Endothelial cell of umbilical vein (primary cell): ENCODE results near the gene AP4B1. TPM values are rescaled to one million over a fixed set of nuclear protein-coding genes. Genes with fewer than 3 reads are reported as not detected.

Experiments
- BruUV-seq: library from RNA; stranded (reverse); fragments of 400-500 nt; replicated peaks from 2 replicates; lab custom pipeline; 2021; lab: Mats Ljungman, UMichigan
- CTCF ChIA-PET: fragments of 300-600, 350-600 bp; sonication (Branson Sonifier 250); formaldehyde crosslinking; loops from one replicate; lab custom pipeline; 2021; ENCODE audit warnings: antibody characterized with exemption, inconsistent platforms; lab: Charles Lee
- POLR2A ChIA-PET: fragments of 300-600, 350-600 bp; sonication (Branson Sonifier 250); formaldehyde crosslinking; loops from one replicate; lab custom pipeline; 2021; ENCODE audit warnings: antibody characterized with exemption, inconsistent platforms; lab: Charles Lee
- DNase-seq: peaks from one replicate; pipeline ENCODE4 v3.0.0-alpha.2; 2011; ENCODE audit warnings: low read depth, low spot score
- FAIRE-seq: peaks from 2 replicates; lab custom pipeline; 2011; peaks lifted over from hg19 to GRCh38; lab: Jason Lieb, UNC
- H2AFZ ChIP-seq: 2 replicates; pipeline ENCODE4 v1.6.0; 2012; ENCODE audit warnings: low read depth, low read length, control low read depth, inconsistent platforms
- H3K27ac ChIP-seq: 2 replicates; pipeline ENCODE4 v1.5.1; 2011; ENCODE audit warnings: low read depth, mild to moderate bottlenecking, control low read depth, low read length, moderate library complexity; ENCODE audit not compliant: insufficient read depth
- H3K27me3 ChIP-seq, 2 experiments: 2 replicates each; pipeline versions ENCODE4 v1.6.0 to v1.6.1; 2011; ENCODE audit warnings: low read length in 2 of 2, mixed read lengths in 1 of 2; ENCODE audit not compliant: control insufficient read depth in 2 of 2, insufficient read depth in 2 of 2
- H3K36me3 ChIP-seq, 2 experiments: 2 replicates in 1 of 2; 3 replicates in 1 of 2; pipeline ENCODE4 v1.5.1; 2011; ENCODE audit warnings: low read length in 2 of 2, mild to moderate bottlenecking in 1 of 2, moderate library complexity in 1 of 2; ENCODE audit not compliant: control insufficient read depth in 2 of 2, insufficient read depth in 2 of 2; ENCODE audit errors: extremely low read depth in 1 of 2
- H3K4me1 ChIP-seq: 3 replicates; pipeline ENCODE4 v1.5.1; 2011; ENCODE audit warnings: mild to moderate bottlenecking, low read length; ENCODE audit not compliant: control insufficient read depth, insufficient read depth; ENCODE audit errors: extremely low read depth
- H3K4me2 ChIP-seq: 2 replicates; pipeline ENCODE4 v1.6.1; 2011; ENCODE audit warnings: low read length, control low read depth, mixed read lengths; ENCODE audit not compliant: insufficient read depth
- H3K4me3 ChIP-seq, 3 experiments: fragments of 200-600 bp in 1 of 3; sonication (generic), shearing (Covaris generic) in 1 of 3; replicated peaks in 1 of 3; 2 replicates each; pipeline ENCODE4 v1.5.1; 2011 to 2016; ENCODE audit warnings: control low read depth in 3 of 3, low read length in 3 of 3, mild to moderate bottlenecking in 2 of 3, inconsistent platforms in 1 of 3, low read depth in 1 of 3, moderate library complexity in 1 of 3; ENCODE audit not compliant: insufficient read depth in 1 of 3
- H3K79me2 ChIP-seq: 2 replicates; pipeline ENCODE4 v1.6.0; 2012; ENCODE audit warnings: low read length, inconsistent platforms; ENCODE audit not compliant: control insufficient read depth, insufficient read depth
- H3K9ac ChIP-seq: replicated peaks from 2 replicates; pipeline ENCODE3; 2011; ENCODE audit warnings: low read length, control low read depth; ENCODE audit not compliant: insufficient read depth; ENCODE audit errors: extremely low read depth
- H3K9me1 ChIP-seq: replicated peaks from 3 replicates; pipeline ENCODE4 v1.6.0; 2011; ENCODE audit warnings: mild to moderate bottlenecking, low read length; ENCODE audit not compliant: control insufficient read depth, insufficient read depth; ENCODE audit errors: extremely low read depth
- H3K9me3 ChIP-seq: replicated peaks from 2 replicates; pipeline ENCODE4 v1.5.1; 2012; ENCODE audit warnings: low read length, inconsistent platforms; ENCODE audit not compliant: control insufficient read depth, insufficient read depth
- H4K20me1 ChIP-seq: replicated peaks from 2 replicates; pipeline ENCODE3; 2011; ENCODE audit warnings: mild to moderate bottlenecking, low read length; ENCODE audit not compliant: control insufficient read depth, insufficient read depth; ENCODE audit errors: extremely low read depth
- EZH2 ChIP-seq: IDR thresholded peaks from 2 replicates; pipeline ENCODE4 v1.6.1; 2012; ENCODE audit warnings: borderline replicate concordance, low read depth, mild to moderate bottlenecking, moderate library complexity, low read length, inconsistent platforms; ENCODE audit not compliant: severe bottlenecking
- FOS ChIP-seq: IDR thresholded peaks from 2 replicates; pipeline ENCODE4 v1.6.1; 2011; ENCODE audit warnings: mild to moderate bottlenecking, low read length, moderate library complexity, borderline replicate concordance; ENCODE audit not compliant: insufficient read depth
- GATA2 ChIP-seq: IDR thresholded peaks from 2 replicates; pipeline ENCODE4 v1.7.0; 2011; ENCODE audit warnings: low read depth, mild to moderate bottlenecking, moderate library complexity, mixed read lengths, low read length; ENCODE audit not compliant: insufficient read length, insufficient read depth
- JUN ChIP-seq: IDR thresholded peaks from 2 replicates; pipeline ENCODE4 v1.6.1; 2011; ENCODE audit warnings: borderline replicate concordance, low read depth; ENCODE audit not compliant: insufficient read length, insufficient read depth
- MYC ChIP-seq: IDR thresholded peaks from one replicate; pipeline ENCODE4 v1.6.1; 2011; ENCODE audit warnings: mild to moderate bottlenecking, low read depth, low read length
- POLR2A ChIP-seq: IDR thresholded peaks from 2 replicates; pipeline ENCODE4 v1.6.1; 2012; ENCODE audit warnings: low read depth, mild to moderate bottlenecking, control low read depth, low read length
- POLR2AphosphoS5 ChIP-seq: IDR thresholded peaks from 2 replicates; pipeline ENCODE4 v1.6.1; 2012; ENCODE audit warnings: low read depth, mild to moderate bottlenecking, control low read depth, low read length, moderate library complexity; ENCODE audit not compliant: insufficient read depth
- dilution Hi-C: fragments of 300-500 bp; cut with MboI; formaldehyde crosslinking; loops from one replicate; pipeline ENCODE4 v1.15.0; 2019; ENCODE audit warnings: low sequenced_read_pairs; ENCODE audit not compliant: extremely low pct_ligation_motif_present
- intact Hi-C: fragments of 100-400 bp; cut with micrococcal nuclease; formaldehyde crosslinking; loops from one replicate; pipeline ENCODE4 v1.10.0; 2022
- polyA plus RNA-seq, 4 experiments: library from polyadenylated mRNA; depleted of rRNA in 3 of 4; stranded (reverse) in 3 of 4; unstranded in 1 of 4; fragments of >200 nt; gene quantifications; 2 replicates each; pipeline versions ENCODE4 v1.2.1 to v1.2.3, GENCODE V29; 2011 to 2012; ENCODE audit warnings: missing spikeins in 1 of 4
- total RNA-seq: library from RNA; stranded (reverse); gene quantifications from 2 replicates; pipeline ENCODE4 v1.2.3, GENCODE V29; 2021
- TF ChIP-seq, protein P1 (sequence below), 2 donors: IDR thresholded peaks; 1 replicate in 1 of 2; 2 replicates in 1 of 2; pipeline ENCODE4 v1.5.1; 2011; ENCODE audit warnings: low read length in 2 of 2, mild to moderate bottlenecking in 2 of 2, moderate library complexity in 2 of 2, control low read depth in 1 of 2, inconsistent platforms in 1 of 2, low read depth in 1 of 2; ENCODE audit not compliant: insufficient read depth in 1 of 2; ENCODE audit errors: extremely low read depth in 1 of 2
- TF ChIP-seq, protein P2 (sequence below): IDR thresholded peaks from 2 replicates; pipeline ENCODE4 v1.6.1; 2011; ENCODE audit not compliant: insufficient read depth, insufficient read length

Gene AP4B1
- total and polyA plus RNA-seq, 2 donors (not counting 3 experiments of a cell fraction or from before 2014, with no cell fraction given): 21.9 to 33.0 TPM

DNA sequence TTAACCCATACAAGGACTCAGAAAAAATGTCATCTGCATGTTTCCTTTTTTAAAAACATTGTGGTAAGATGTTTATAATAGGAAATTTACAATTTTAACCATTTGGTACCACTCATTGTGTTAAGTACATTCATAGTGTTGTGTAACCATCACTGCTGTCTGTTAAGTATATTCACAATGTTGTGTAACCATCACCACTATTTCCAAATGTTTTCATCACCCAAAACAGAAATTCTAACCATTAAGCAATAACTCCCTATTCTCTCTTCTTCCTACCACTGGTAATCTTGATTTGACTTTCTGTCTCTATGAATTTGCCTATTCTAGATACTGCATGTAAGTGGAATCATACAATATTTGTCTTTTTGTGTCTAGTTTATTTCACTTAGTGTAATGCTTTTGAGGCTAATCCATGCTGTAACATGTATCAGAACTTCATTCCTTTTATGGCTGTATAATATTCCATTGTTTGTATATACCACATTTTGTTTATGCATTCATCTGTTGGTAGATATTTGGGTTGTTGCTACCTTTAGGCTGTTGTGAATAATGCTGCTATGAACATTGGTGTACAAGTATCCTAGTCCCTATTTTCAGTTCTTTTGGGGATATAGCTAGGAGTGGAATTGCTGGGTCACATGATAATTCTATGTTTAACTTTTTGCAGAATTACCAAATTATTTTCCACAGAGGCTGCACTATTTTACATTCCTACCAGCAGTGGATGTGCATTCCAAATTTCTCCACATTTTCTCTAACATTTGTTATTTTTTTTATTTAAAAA lies 38.6 kb upstream of the AP4B1 start:
- POLR2A ChIA-PET: no interaction called here
- DNase-seq (no peak), FAIRE-seq (no peak)
- TF ChIP-seq FOS (no peak), EZH2 (no peak), MYC (no peak), GATA2 (no peak), POLR2A (no peak), POLR2AphosphoS5 (no peak), JUN (no peak)
- TF ChIP-seq, protein P1, sequence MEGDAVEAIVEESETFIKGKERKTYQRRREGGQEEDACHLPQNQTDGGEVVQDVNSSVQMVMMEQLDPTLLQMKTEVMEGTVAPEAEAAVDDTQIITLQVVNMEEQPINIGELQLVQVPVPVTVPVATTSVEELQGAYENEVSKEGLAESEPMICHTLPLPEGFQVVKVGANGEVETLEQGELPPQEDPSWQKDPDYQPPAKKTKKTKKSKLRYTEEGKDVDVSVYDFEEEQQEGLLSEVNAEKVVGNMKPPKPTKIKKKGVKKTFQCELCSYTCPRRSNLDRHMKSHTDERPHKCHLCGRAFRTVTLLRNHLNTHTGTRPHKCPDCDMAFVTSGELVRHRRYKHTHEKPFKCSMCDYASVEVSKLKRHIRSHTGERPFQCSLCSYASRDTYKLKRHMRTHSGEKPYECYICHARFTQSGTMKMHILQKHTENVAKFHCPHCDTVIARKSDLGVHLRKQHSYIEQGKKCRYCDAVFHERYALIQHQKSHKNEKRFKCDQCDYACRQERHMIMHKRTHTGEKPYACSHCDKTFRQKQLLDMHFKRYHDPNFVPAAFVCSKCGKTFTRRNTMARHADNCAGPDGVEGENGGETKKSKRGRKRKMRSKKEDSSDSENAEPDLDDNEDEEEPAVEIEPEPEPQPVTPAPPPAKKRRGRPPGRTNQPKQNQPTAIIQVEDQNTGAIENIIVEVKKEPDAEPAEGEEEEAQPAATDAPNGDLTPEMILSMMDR (IDR thresholded peaks at IDR 0.05; ENCODE audit: extremely low read depth in 1 of 2, insufficient read depth in 1 of 2, low read depth in 1 of 2, low read length in 2 of 2): no peak
- TF ChIP-seq, protein P2, sequence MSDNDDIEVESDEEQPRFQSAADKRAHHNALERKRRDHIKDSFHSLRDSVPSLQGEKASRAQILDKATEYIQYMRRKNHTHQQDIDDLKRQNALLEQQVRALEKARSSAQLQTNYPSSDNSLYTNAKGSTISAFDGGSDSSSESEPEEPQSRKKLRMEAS: no peak
- no peaks in the 10 kb centered on the region for H3K27me3 ChIP-seq
- H3K9me3 ChIP-seq: no peaks in the 10 kb centered on the region
- no peak overlapping the region for H3K4me3 ChIP-seq
- H3K36me3 ChIP-seq: peaks cover 3 to 10% of the 10 kb centered on the region in 2 experiments
- no peak overlapping the region for H3K9ac ChIP-seq
- no peaks in the 10 kb centered on the region for H3K9me1 ChIP-seq
- H3K79me2 ChIP-seq: peaks cover 88% of the 10 kb centered on the region
- CTCF ChIA-PET: no interaction called here
- H3K4me2 ChIP-seq: no peak overlapping the region
- dilution Hi-C loops: no loop called here
- no TSS peak for BruUV-seq
- no peak overlapping the region for H3K27ac ChIP-seq
- intact Hi-C loops: no loop called here
- H3K4me1 ChIP-seq: peaks cover 25% of the 10 kb centered on the region
- H2AFZ ChIP-seq: no peak overlapping the region
- H4K20me1 ChIP-seq: no peaks in the 10 kb centered on the region
